Hindlimb muscle (tissue), 1 donor: ENCODE data around the gene CFAP61. TPM values are rescaled to one million over a fixed set of nuclear protein-coding genes. Genes with fewer than 3 reads are reported as not detected.
A peak's percentile ranks its signal among the peaks of the same experiment; 100 is the strongest.
"Not testable (repeated sequence)": the region's sequence is repeated elsewhere in the genome, so short reads cannot be mapped to it uniquely, and the experiment has no call there.

ENCODE experiments used
- DNase-seq: peaks from one replicate; pipeline ENCODE4 v3.0.0-alpha.2; 2013
- polyA plus RNA-seq: library from polyadenylated mRNA; unstranded; fragments of 120-200 nt; gene quantifications from one replicate; pipeline ENCODE4 v1.2.1, GENCODE V29; 2013; ENCODE audit not compliant: insufficient read length

CFAP61 gene, protein sequence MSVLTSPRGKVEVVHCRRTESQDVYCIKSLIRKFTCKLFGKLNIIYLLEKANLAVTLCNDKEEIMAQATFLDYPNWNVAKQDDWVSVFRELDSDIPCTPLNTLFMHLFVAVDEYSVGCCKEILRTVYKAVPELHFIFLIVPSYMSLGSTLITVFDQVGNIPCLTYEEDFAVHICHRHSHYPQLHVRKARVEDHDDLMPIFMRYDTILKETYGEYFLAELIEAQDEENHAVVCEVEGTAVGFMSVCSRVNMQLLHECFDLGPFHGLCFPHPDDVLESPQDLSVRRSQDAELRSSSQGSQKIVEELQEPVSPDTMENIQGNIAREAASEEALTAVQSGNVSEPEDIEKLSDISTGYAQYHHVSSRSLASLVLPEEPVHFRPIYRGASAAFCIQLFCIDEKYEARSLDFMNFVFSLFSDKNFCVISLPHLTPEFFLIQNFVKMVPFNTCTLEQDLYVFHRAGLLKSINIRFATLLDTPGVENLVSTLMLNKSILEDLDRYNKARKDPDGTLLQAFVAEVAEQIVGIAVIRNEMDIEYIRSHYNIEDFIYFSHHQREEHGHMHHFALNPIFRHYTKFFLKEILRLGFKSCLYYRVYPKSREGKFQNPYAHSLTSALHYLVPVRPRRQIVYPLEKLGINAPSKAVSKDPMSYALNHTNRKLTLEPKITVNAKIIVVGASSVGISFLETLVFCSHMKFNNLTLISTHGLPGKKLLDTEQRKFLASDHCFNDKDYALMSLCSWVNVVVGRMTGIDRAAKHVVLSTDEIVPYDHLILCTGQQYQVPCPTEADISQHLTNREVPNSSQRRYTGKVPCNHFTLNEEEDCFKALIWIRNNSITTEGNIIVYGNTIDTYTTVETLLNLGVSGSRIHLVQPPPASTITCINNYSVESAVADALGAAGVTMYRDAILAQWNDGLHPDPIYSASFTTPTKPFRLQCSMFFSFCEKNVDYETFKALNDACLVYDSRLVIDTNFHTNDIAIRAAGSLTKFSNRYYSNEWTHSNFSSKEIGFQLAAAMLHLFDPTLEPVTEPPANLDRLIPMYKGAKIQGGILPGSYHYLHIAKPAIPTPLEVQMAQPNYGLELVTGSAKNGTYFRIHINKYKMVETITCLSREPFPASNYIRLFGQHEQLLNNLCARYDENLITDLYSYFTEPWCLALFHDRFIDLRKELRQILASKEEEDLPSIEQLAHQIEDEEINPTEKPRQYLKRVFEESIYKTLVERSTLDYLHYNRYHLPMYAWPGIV
- polyA plus RNA-seq = 3.5 TPM

DNA sequence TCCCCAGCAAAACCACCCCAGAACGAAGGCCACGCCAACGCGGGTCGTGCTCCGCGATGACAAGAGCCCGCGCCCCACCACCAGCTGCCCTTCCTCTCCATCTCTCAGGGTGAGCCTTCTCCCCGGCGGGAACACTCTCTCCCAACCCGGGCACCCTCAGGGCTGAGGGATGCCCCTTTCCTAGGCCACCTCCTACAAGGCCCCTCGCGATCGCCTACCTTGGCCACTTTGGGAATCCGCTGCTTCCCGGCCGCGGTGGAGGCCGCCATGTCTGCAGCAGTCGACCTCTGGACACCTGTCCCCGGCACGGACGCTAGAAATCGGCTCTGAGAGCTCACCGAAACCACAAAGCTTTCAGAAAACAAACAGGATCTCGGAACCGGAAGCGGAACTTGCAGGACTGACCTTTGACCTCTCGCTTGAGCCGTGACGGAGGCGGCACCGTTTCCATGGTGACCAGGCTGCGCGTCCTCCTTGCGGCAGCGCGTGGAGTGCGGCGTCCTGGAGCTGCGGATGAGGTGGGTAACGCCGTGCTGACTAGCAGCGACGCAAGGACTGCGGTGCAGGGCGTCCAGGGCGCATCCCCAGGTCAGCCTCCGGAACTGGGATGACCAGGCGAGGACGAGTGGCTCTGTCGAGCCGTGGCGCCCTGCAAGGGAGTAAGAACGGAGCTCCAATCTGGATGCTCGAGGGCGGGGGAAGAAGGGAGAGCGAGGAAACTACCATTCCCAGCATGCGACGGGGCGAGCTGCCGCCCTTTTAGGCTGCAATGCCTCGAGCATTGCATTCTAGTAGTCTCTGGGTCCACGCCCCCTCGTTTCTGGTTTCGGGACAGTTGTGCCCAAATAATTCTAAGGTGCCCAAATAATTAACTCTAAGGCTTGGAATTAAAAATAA is at the start of gene CFAP61, which contains the start of gene CRNKL1:
Gene CFAP61 (plus strand): TSS at position 459 of the 897 bp plus-strand sequence. CDS start 4,122 bp downstream, outside the sequence.
Gene CRNKL1 (minus strand): TSS at position 393 of the 897 bp plus-strand sequence. CDS start 124 bp downstream, at position 269.
- DNase-seq = peak; percentile 97

DNA sequence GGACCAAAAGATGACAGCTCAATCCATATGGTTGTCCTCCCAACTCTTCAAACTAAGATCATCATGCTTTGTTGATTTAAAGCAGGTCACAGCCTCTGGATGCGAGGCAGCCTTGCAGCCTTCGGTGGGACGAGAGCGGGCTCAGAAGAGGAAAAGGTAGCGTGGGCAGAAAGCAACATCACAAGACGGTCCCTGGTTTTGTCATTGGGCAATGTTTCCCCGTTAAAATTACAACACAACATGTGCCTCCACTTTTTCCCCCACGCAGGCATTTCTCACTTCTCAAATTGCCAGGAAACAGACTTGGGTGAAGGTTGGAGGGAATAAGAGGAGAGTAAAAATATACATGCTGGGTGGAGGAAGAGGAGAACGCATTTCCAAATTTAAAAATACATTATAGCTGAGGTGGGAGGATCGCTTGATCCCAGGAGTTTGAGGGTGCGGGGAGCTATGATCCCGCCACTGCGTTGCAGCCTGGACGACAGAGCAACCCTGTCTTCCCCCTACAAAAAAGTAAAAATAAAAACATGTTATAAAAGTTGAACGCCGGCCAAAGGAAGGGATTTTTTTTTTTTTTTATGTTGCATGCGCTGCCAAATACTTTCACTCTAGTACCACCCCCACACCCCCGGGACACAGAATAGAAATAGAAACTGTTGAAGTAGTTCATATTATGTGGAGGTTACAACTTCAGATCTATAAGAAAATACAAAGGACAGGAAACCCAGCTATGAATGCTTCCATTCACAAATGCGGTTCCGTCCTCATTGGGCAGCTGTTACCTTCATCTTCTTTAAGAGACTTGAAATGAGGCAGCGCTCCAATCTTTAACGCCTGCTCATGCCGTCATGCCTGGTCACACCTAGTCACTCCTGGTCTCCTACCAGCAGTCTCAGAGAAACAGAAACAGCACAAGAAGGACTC is 49.0 kb upstream of the CFAP61 start:
- peak; percentile 72 for DNase-seq

DNA sequence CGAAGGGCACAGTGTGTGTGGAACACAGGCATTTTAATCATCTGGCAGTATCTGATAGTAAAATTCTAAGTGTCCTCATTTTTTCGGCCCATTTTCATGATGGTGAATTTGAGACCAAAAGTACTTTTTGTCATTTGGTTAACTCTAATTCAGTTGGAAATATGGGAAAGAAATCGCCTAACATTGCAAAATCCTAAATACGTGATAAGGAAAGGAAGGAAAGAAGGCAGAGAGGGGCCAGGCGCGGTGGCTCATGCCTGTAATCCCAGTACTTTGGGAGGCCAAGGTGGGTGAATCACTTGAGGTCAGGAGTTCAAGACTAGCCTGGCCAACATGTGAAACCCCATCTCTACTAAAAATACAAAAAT is 48.4 kb upstream of the CFAP61 start:
- DNase-seq = not testable (repeated sequence)

DNA sequence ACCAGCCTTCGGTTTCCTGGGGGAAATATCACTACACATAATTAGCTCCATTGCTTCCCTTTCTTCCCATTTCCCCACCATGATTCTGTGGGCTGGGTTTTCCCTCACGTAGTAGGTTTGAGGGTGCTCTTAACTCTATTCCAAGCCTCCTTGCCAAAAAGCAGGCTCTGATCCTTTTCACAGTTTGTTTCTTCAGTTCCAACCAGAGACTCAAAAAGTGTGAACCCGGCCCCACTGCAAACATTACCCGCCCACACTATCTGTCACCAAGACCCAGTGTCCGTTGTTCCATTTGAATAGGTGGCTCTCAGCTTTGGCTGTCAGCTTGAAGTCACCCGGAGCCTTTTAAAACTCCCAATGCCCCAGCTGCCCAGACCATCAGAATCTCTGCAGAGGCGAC is 47.0 kb upstream of the CFAP61 start:
- no peak for DNase-seq

DNA sequence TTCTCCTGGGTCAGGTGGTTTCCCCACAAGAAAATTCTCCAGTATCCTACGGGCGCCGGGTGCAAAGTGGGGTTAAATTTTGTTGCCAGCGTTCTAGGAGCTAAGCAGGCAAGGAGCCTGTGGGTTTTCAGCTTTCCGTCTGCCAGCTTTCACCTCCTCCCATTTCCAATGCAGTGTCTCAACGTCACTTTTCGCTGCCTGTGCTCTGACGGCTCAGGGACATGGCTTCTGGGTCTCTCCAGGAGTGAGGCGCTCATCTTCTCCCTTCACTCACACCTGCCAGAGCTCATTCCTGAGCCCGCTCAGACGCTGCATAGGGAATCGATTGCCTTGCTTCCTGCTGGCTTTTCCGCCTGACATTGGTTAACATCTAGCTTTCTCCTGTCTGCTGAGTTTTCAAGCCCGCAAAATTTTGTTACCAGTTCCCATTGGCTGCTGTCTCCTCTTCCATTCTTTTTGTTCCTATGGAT is 42.5 kb upstream of the CFAP61 start:
- DNase-seq = no peak

DNA sequence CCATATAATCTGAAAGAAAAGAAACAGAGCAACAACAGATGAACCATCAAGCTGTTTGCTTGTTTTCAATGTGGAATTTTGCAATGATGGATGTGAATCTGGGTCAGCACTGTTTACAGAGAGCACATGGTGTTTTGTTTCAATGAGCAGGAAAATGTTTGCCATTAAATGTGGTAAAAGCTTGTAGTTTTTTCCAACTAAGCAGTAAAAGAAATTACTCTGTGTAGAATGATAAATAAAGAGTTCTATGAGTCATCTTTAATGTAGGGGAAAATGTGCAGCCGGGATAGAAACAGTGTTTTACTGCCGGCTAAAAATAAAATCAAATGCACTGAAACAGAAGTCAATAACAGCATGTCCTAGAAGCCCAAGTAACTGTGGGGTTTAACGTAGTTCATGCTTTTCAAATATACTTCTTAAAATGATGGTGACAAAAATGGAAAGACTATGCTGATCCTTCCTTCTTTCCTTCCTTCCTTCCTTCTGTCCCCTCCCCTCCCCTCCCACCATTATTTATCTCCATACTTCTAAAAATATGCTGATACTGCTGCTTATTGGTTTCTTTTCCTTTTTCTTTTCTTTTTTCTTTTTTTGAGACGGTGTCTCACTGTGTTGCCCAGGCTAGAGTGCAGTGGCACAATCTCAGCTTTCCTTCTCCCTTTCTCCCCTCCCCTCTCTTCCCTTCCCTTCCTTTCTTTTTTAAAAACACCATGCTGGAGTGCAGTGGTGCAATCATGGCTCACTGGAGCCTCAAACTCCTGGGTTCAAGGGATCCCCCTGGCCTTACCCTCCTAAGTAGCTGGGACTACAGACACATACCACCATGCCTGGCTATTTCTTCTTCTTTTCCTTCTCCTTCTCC is 41.5 kb upstream of the CFAP61 start:
- DNase-seq = no peak

DNA sequence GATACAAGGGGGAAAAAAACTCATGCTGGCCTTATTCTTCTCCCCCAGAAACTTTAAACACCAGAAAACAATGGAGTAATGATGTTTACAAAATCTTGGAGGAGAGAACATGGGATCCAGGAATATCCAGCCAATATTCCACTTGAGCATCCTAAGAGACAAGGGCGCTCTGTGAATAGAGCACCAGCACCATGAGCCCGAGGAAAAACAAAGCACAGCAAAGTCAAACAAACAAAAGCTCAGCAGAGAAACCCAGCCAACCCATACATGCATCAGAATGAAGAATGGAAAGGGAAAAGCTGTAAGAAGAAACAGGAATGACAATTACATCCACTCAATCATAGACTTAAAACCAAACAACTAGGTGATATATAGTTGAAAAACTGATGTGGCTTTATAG is 39.8 kb upstream of the CFAP61 start:
- DNase-seq = no peak

DNA sequence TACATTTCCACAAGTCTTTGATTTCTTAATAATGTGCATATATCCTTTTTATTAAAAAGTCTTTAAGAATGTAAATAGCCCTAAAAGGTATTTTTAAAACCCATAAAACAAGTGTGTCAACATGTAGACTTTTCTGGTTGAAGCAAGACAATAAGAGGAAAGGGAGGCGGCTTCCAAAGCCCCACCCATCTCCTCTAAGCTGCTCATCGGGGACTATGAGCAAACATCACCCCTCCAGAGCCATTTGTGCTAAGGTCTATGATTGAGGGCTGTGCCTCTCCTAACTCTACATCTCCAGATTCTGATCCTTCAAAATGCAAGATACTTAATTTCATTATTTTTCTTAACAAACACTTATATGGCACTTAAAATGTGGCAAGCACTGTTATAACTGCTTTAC is 37.7 kb upstream of the CFAP61 start:
- no peak for DNase-seq

DNA sequence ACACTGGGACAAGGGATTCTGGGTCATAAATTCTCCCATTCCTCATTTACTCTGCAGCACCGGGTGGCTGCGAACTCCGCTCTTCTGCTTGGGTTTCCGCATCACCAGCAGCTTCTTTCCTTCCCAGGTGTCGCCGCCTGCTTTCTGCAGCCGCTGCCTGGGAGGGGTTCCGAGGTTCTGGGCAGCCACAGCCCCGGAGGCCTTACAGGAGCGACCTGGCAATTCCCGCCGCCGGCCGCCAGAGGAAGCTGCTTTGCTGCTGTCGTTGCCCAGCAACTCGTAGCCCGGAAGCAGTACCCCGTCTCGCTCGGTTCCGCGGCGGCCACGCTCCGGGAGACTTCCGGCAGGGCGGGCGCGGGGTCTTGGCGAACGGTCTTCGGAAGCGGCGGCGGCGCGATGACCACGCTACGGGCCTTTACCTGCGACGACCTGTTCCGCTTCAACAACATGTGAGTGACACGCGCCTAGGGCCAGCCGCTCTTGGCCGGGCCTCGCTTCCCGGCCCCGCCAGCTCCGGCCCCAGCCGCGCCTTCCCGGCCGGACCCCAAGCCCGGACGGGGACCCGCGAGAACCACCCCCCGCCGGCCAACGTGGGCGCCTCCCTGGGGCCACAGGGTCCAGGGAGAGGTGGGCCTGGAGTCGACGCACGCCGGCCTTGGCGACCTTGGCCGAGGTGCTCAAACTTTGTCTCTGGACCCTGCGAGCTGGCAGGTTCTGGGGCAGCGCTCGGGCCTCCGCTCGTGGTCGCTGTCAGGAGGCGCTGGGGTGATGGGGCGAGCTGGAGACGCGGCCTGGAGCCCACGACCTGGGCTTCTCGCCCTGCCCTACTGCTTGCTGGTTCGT is 35.1 kb upstream of the CFAP61 start, which contains the start of gene NAA20:
Gene NAA20 (plus strand): TSS at position 362 of the 843 bp plus-strand sequence. CDS start 35 bp downstream, at position 397.
- peak; percentile 92 for DNase-seq

DNA sequence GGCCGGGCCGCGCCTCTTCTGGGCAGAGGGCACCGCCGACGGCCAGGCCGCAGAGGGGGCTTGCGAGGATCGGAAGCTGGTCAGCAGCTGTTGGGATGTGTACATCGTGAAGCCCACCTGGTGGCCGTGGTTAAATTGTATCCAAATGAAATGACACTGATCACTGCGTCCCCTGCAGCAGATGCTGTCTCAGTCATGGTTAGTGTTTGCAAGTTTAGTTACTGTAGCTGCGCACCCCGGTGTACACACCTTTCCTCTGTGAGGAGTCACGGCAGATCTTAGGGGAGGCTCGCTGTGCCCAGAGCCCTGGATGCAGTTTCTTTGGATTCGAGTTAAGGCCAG is 34.5 kb upstream of the CFAP61 start:
- no peak for DNase-seq

DNA sequence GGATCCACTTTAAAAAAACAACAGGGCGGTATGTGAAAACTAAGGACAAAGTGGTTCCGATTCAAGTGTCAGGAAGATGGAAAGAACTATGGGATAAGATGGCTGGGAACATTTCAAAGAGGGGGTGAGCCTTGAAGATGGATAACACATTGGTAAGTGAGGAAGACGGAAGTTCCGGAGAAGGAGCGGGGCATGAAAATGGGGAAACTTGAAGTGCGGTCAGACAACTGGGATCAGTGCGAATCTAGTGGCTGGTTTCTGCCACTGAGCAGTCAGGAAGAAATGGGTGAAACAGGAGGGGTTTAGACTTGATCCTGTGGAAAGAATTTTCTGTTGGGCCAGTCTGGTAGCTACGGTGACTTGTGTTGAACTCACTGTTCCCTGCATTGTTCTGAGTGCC is 34.0 kb upstream of the CFAP61 start:
- no peak for DNase-seq

DNA sequence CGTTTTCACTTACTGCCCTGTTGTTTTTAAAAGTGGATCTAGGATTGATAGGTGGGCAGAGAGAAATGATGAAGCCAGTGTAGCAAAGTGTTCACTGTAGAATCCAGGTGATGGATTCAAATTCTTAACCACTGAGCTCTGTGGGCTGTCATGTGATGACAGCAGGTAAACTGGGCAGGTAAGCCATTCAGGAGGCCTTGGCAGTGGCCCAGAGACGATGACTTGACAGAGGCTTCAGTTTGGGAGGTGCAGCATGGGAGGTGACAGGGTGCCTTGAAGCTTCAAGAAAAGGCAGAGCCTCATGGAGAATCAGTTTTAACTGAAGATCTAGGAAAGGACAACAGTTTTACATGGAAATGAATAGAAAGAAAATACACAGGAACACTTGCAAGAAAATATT is 33.2 kb upstream of the CFAP61 start:
- DNase-seq = no peak

DNA sequence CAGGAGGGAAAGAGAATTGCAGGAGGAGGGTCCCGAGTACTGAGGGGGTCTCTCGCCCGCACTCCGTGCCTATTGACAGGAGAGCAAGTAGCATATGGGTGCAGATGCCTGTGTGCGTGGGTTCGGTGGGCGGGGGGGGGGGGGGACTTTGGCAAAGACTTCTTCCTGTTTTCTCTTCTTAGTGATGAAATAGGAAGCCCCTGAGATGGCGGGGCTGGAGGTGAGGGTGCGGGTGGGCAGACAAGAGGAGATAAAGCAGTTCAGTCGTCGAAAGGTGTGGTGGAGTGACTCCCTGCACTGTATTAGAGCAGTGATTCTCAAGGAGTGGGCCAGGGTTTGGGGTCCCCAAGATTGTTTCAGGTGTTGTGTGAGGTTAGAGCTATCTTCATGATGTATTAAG is 31.4 kb upstream of the CFAP61 start:
- DNase-seq = no peak

DNA sequence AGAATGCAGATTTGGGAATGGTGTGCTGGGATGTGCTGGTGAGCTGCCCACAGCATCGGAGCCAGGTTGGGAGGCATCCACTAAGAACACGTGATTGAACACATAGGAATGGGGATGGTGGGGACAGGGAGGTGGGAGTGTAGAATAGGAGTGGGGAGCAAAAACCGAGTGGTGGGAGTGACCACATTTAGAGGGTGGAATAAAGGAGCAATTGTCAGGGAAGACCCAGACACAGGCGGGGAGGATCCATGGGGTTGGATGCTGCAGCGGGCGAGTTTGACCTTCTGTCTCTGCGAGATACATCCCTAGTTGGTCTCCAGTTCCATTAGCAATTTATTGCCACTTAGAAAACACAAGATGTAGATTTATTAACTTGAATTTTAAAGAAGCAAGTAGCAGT is 30.5 kb upstream of the CFAP61 start:
- DNase-seq = no peak

DNA sequence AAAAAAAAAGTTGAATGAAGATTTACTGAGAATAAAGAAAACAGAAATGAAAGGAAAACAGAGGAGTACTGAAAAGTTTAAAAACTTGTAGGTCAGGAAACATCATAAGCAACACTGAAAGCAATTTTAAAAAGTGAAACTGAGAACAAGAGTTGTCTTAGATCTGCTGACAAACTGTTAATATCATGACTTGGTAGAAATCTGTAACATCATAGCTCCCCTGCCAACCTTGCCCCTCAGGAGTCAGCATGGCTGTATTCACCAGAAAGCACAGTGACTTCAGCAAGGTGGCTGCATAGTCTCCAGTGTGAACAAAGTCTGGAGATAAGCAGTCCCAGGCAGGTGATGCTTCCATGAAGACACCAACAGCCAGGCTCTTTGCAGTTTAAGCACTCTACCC is 29.8 kb upstream of the CFAP61 start:
- no peak for DNase-seq

DNA sequence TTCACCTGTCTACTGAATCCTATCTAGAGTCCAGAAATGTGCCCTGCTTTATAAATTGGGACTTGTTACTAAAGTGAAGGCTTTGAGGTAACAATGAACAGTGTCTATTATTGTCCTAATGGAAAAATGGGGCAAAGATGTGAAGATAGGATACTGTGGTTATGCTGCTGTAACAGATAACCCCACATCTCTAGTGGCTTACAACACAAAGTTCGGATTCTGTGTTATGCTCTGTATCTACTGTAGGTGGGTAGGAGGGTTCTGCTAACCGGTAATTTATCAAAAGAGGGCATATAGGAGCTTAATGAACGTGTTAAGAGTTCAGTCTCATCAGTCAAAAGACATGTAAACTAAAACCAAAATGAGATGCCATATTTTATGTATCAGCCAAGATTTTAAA is 28.9 kb upstream of the CFAP61 start:
- no peak for DNase-seq

DNA sequence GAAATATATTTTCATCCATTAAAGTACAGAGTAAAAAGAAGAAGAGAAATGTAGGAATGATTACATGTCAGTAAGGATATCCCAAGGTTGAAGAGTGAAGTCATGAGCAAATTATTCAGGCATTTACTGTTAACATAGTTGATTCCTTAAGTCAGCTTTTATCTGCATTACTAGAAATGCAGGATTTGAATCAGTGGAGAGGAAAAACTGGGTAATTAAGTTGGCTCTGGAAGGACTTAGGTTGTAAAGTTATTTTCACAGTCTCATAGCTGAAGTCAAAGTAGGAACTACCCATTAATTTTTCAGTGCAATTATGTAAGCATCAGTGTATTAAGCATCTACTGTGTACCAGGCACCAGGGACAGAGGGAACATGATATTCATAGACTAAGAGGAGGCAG is 27.4 kb upstream of the CFAP61 start:
- no peak for DNase-seq

DNA sequence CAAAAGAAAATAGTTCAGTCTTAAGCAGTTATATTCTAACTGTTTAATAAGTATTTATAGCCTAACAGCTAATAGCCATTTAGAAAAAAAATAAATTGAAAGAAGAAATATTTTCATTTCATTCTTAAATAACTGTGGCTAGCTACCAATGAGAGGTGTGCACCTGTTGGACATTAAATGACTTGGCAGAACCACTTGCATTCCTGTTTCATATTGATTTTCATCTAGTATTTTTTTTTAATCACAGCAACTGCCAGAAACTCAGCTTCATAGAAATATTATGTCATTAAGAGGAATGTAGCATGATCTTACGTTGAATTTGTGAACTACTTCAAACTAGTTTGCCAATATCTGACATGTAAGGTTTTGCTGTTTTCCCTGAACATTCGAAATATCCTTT is 25.0 kb upstream of the CFAP61 start:
- DNase-seq = no peak
